Measurements from ENCODE around the gene CHMP1A.
"Not testable (repeated sequence)": the region's sequence is repeated elsewhere in the genome, so short reads cannot be mapped to it uniquely, and the experiment has no call there.

DNA sequence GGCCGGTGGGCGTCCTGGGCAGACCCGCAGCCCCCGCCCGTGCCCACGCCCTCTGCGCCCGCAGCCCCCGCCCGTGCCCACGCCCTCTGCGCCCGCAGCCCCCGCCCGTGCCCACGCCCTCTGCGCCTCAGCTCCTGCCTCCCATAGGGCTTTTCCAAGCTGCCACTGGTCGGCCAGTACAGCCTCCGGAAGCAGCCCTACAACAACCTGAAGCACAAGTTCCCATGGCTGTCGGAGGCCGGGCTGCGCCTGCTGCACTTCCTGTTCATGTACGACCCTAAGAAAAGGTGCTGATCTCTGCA, 37.2 kb upstream of the CHMP1A start:
- TF ChIP-seq FOXP2 (optimal IDR thresholded peaks at IDR 0.05; ENCODE audit: borderline replicate concordance, extremely low read depth, extremely low read length, insufficient read depth), result not testable (repeated sequence)
- TF ChIP-seq TAF1 (IDR thresholded peaks at IDR 0.05; ENCODE audit: borderline replicate concordance, insufficient read depth, low read length) (peak; percentile 39; the same call in 1 of the 2 replicates), POLR2AphosphoS5 (IDR thresholded peaks at IDR 0.05; ENCODE audit: low read depth, low read length) (peak; percentile 38; the same call in 1 of the 2 replicates)

All from PFSK-1 (cell line).